ENCODE data around the gene ADCY1. TPM values are rescaled to one million over a fixed set of nuclear protein-coding genes. Genes with fewer than 3 reads are reported as not detected.

Gene ADCY1
- total RNA-seq, 2 donors from 2014 or later, result 15.3 to 18.5 TPM

DNA sequence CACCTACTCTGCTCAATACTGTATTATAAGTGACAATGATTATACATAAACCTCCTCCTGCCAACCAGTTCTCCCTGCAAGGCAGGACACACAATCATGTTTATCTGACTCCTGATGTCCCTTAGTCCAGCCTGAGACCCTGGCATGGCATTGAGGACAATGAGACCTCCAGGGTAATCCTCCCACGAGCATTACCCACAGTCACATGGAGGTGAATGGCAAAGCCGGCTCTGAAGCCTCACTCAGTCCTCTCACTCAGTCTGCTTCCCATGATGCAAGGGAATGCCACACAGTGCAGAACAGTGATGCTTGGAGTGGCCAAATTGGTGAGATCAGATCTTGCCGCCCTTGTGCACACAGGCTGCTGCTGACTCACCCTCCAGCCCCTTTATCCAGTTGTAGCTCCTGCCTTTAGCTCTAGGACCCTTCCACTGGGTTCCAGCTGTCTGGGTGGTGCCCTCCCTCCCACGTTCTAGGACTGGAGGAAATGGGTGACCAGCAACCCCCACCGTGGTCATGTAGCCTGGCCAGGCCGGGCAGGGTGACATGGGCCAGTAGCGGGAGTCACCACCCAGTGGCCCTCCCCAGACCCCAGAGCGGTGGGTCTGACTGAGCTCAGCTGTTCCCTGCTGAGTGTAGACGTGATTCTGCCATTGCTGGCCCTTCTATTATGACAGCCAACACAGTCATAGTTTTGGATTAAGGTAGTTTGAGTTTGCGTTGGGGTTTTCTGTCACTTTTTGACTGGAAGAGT is 5.5 kb upstream of the ADCY1 start:
- Histone ChIP-seq H3K4me3 (ENCODE audit: low read length) (no peak overlapping the region), H3K36me3 (ENCODE audit: control insufficient read depth, insufficient read depth, low read length) (no peaks in the 10 kb centered on the region), H3K27ac (ENCODE audit: low read depth, low read length) (no peak overlapping the region), H3K9me3 (ENCODE audit: control insufficient read depth, low read length) (no peaks in the 10 kb centered on the region), H3K27me3 (ENCODE audit: control insufficient read depth, insufficient read depth, low read length, poor library complexity, severe bottlenecking) (peaks cover 27% of the 10 kb centered on the region), H3K9ac (ENCODE audit: extremely low read depth, low read length, poor library complexity, severe bottlenecking) (no peak overlapping the region), H3K4me1 (ENCODE audit: control insufficient read depth, insufficient read depth, low read length) (no peaks in the 10 kb centered on the region)
- WGBS, 2 experiments (ENCODE audit: insufficient coverage in 1 of 2, insufficient read length in 1 of 2), result 92 to 100% methylated on average over 4 to 10 of the region's 10 CpGs
- Mint-ChIP-seq H3K4me1 (peaks cover 10% of the 10 kb centered on the region), H3K9me3 (no peaks in the 10 kb centered on the region), H3K27me3 (ENCODE audit: insufficient read depth) (peaks cover 36% of the 10 kb centered on the region), H3K27ac (no peak overlapping the region), H3K4me3 (no peak overlapping the region), H3K36me3 (ENCODE audit: low read depth) (no peaks in the 10 kb centered on the region)
- DNase-seq, result peak; percentile 18
- TF ChIP-seq CTCF (conservative IDR thresholded peaks at IDR 0.05), result no peak

DNA sequence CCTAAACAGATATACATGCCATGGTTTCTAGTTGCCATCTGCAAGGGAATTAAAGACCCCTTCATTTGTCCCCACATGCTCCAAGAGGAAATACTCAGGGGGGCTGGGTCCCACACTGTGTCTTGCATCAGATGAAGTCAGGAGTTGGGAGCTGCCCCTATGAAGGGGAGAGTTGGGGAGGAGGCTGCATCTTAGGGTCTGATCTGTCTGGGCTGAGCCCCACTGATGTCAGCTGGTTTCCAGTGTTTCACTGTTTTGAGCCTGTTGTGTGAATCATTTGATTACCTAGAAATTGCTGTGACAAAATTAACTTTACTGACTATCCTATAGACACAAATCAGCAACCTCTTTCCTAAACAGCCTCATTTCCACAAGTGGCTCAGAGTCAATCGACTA is 4.9 kb upstream of the ADCY1 start:
- TF ChIP-seq CTCF (conservative IDR thresholded peaks at IDR 0.05), result no peak
- Mint-ChIP-seq H3K36me3 (ENCODE audit: low read depth) (no peaks in the 10 kb centered on the region), H3K4me1 (peaks cover 12% of the 10 kb centered on the region), H3K27ac (no peak overlapping the region), H3K27me3 (ENCODE audit: insufficient read depth) (peaks cover 39% of the 10 kb centered on the region), H3K9me3 (no peaks in the 10 kb centered on the region), H3K4me3 (no peak overlapping the region)
- peaks cover 31% of the 10 kb centered on the region for H3K27me3 ChIP-seq (ENCODE audit: control insufficient read depth, insufficient read depth, low read length, poor library complexity, severe bottlenecking)
- no peaks in the 10 kb centered on the region for H3K9me3 ChIP-seq (ENCODE audit: control insufficient read depth, low read length)
- no peak overlapping the region for H3K9ac ChIP-seq (ENCODE audit: extremely low read depth, low read length, poor library complexity, severe bottlenecking)
- no peak overlapping the region for H3K27ac ChIP-seq (ENCODE audit: low read depth, low read length)
- no peak overlapping the region for H3K4me3 ChIP-seq (ENCODE audit: low read length)
- DNase-seq, result peak; percentile 14
- no peaks in the 10 kb centered on the region for H3K4me1 ChIP-seq (ENCODE audit: control insufficient read depth, insufficient read depth, low read length)
- no peaks in the 10 kb centered on the region for H3K36me3 ChIP-seq (ENCODE audit: control insufficient read depth, insufficient read depth, low read length)
- WGBS, 2 experiments (ENCODE audit: insufficient coverage in 1 of 2, insufficient read length in 1 of 2), result 75 to 90% methylated on average over 1 of the region's 1 CpG

DNA sequence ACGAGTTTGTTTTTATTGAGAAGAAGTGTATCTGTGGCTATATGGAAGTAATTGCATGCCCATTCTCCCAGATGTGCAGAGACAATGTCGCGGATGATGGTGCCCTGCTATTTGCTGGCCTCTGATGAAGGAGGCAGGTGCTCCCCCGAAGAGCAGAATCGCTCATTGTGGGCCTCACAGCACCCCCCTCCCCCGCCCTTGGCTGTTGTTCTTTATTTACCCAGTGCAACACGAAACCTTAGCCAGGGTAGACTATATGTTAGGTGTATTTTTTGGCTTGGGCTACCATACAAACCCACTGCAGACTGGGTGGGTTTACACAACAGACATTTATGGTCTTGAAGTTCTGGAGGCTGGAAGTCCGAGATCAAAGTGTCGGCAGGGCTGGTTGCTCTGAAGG is 3.4 kb upstream of the ADCY1 start:
- Histone ChIP-seq H3K4me1 (ENCODE audit: control insufficient read depth, insufficient read depth, low read length) (peaks cover 4% of the 10 kb centered on the region), H3K9me3 (ENCODE audit: control insufficient read depth, low read length) (no peaks in the 10 kb centered on the region), H3K36me3 (ENCODE audit: control insufficient read depth, insufficient read depth, low read length) (no peaks in the 10 kb centered on the region), H3K4me3 (ENCODE audit: low read length) (no peak overlapping the region), H3K27ac (ENCODE audit: low read depth, low read length) (no peak overlapping the region), H3K27me3 (ENCODE audit: control insufficient read depth, insufficient read depth, low read length, poor library complexity, severe bottlenecking) (peaks cover 44% of the 10 kb centered on the region), H3K9ac (ENCODE audit: extremely low read depth, low read length, poor library complexity, severe bottlenecking) (no peak overlapping the region)
- no peaks in the 10 kb centered on the region for H3K36me3 Mint-ChIP-seq (ENCODE audit: low read depth)
- H3K27me3 Mint-ChIP-seq (ENCODE audit: insufficient read depth), result peaks cover 49% of the 10 kb centered on the region
- no peak overlapping the region for H3K27ac Mint-ChIP-seq
- no peak for TF ChIP-seq CTCF (conservative IDR thresholded peaks at IDR 0.05)
- H3K4me1 Mint-ChIP-seq, result peaks cover 10% of the 10 kb centered on the region
- peak; percentile 16 for DNase-seq
- H3K4me3 Mint-ChIP-seq, result no peak overlapping the region
- 87 to 100% methylated on average over 3 to 9 of the region's 9 CpGs for WGBS, 2 experiments (ENCODE audit: insufficient coverage in 1 of 2, insufficient read length in 1 of 2)
- no peaks in the 10 kb centered on the region for H3K9me3 Mint-ChIP-seq
